Measurements from ENCODE around the gene ZNF628.

The ZNF628 gene

GRCh38 chr19:55479451-55480230, 3.2 kb downstream of the ZNF628 start:
- H3K27me3 ChIP-seq (ENCODE audit: insufficient read depth, poor library complexity, severe bottlenecking), result no peaks in the 10 kb centered on the region
- H3K4me3 ChIP-seq (replicated peaks; ENCODE audit: insufficient read depth, low read length), result no peak overlapping the region
- no peak for DNase-seq (ENCODE audit: low read depth in 1 of 2, low spot score in 1 of 2)
- TF ChIP-seq CTCF (IDR thresholded peaks at IDR 0.05; ENCODE audit: insufficient read depth, low read length) (no peak), GABPA (IDR thresholded peaks at IDR 0.05; ENCODE audit: low read depth) (no peak), SPI1 (IDR thresholded peaks at IDR 0.05; ENCODE audit: borderline replicate concordance, low read depth) (no peak), REST (IDR thresholded peaks at IDR 0.05; ENCODE audit: insufficient replicate concordance, low read depth) (no peak), POLR2AphosphoS5 (IDR thresholded peaks at IDR 0.05; ENCODE audit: low read depth) (no peak)
- H3K27ac ChIP-seq (replicated peaks), result no peak overlapping the region

- TF ChIP-seq REST (IDR thresholded peaks at IDR 0.05; ENCODE audit: insufficient replicate concordance, low read depth), result no peak
- no peak for TF ChIP-seq GABPA (IDR thresholded peaks at IDR 0.05; ENCODE audit: low read depth)
- no peak for TF ChIP-seq SPI1 (IDR thresholded peaks at IDR 0.05; ENCODE audit: borderline replicate concordance, low read depth)
- TF ChIP-seq POLR2AphosphoS5 (IDR thresholded peaks at IDR 0.05; ENCODE audit: low read depth), result no peak
- TF ChIP-seq CTCF (IDR thresholded peaks at IDR 0.05; ENCODE audit: insufficient read depth, low read length), result no peak
- no peak overlapping the region for H3K4me3 ChIP-seq (replicated peaks; ENCODE audit: insufficient read depth, low read length)
- H3K27ac ChIP-seq (replicated peaks), result no peak overlapping the region
- no peaks in the 10 kb centered on the region for H3K27me3 ChIP-seq (ENCODE audit: insufficient read depth, poor library complexity, severe bottlenecking)
- DNase-seq (ENCODE audit: low read depth in 1 of 2, low spot score in 1 of 2), result no peak
These were observed 4.9 kb downstream of the ZNF628 start for GRCh38 chr19:55481148-55481793.

- no peak for TF ChIP-seq POLR2AphosphoS5 (IDR thresholded peaks at IDR 0.05; ENCODE audit: low read depth)
- TF ChIP-seq CTCF (IDR thresholded peaks at IDR 0.05; ENCODE audit: insufficient read depth, low read length), result no peak
- TF ChIP-seq GABPA (IDR thresholded peaks at IDR 0.05; ENCODE audit: low read depth), result no peak
- TF ChIP-seq REST (IDR thresholded peaks at IDR 0.05; ENCODE audit: insufficient replicate concordance, low read depth), result no peak
- TF ChIP-seq SPI1 (IDR thresholded peaks at IDR 0.05; ENCODE audit: borderline replicate concordance, low read depth), result no peak
- H3K27me3 ChIP-seq (ENCODE audit: insufficient read depth, poor library complexity, severe bottlenecking), result no peaks in the 10 kb centered on the region
- no peak for DNase-seq (ENCODE audit: low read depth in 1 of 2, low spot score in 1 of 2)
- no peak overlapping the region for H3K27ac ChIP-seq (replicated peaks)
- H3K4me3 ChIP-seq (replicated peaks; ENCODE audit: insufficient read depth, low read length), result no peak overlapping the region
These were observed 5.4 kb downstream of the ZNF628 start for GRCh38 chr19:55481794-55482155.

Measured in HL-60 (cell line).